ENCODE data around the gene GOLGA6L2.
"Not testable (repeated sequence)": the region's sequence is repeated elsewhere in the genome, so short reads cannot be mapped to it uniquely, and the experiment has no call there.

Gene GOLGA6L2

GRCh38 chr15:23424111-23424904 is 22.7 kb downstream of the GOLGA6L2 start:
- DNase-seq: no peak

- no peak for DNase-seq
Measured at GRCh38 chr15:23422946-23423708, 23.9 kb downstream of the GOLGA6L2 start.

- no peak for DNase-seq
Measured at GRCh38 chr15:23422099-23422945, 24.7 kb downstream of the GOLGA6L2 start.

DNA sequence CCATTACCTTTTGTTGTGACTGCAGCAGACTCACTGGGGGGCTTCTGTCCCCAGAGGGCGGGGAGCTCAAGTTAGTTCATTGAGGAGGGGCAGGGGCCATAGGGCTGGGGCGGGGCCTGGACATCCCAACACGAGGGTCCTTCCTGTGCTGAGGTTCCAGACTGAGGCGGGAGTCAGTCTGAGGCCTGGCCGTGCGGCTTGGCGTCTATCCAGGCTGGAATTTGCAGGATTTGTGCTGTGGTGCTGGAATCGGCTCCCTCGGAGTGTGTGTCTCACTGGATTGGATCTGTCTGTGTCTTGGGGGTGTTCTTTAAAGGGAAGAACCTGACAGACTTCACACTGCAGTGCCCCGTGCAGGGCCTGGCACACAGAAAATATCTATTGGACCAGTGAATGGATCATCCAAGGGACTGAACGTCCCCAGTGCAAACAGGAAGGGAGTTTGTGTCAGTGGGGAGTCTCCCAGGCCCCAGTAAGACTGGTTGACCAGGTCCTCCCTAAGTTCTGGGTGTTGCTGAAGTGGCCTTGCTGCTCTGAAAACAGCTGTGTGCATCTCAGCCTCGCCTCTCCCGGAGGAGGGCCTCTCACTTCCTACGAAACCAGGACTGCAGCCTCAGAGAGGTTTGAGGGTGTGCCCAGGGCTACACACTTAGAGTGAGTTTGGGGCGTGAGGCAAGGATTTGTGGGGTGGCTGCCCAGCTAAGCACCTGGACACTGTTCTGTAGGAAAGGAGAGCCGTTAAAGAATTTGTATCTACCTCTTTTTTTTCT is 26.1 kb downstream of the GOLGA6L2 start:
- DNase-seq: no peak

- no peak for DNase-seq
Measured at GRCh38 chr15:23416349-23417276, 30.4 kb downstream of the GOLGA6L2 start.

DNA sequence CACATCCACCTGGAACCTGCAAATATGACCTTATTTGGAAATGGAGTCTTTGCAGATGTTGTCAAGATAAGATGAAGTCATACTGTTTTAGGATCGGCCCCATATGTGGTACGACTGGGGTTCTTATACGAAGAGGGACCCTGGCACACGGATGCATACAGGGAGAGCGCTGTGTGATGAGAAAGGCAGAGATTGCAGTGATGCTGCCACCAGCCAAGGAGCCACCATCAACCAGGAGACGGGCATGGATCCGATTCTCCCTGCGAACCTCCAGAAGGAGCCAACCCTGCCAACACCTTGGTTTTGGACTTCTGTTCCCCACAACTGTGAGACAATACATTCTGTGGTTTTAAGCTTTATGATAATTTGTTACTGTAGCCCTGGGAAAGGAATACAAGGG is 31.2 kb downstream of the GOLGA6L2 start:
- not testable (repeated sequence) for DNase-seq

DNA sequence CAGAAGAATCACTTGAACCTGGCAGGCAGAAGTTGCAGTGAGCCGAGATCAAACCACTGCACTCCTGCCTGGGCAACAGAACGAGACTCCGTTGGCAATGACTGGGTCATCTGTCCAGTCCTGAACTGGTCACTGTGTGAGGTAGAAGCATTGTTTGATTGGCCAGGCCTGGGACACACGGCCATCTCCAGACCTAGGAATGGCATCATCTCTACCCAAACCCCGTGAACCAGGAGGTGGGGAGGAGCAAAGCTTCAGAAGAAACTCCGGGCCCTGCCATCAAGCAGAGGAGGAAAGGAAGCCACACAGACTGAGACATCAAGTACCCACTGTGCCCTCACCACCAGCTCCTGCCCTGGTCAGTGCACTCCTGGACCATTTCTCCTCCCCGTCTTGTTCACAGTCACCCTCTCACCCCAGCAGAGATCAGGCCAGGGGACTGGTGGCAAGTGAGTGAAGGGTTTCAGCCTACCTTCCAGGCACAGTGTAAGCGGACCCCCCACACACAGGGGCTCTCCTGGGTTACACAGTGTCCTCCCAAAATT is 31.6 kb downstream of the GOLGA6L2 start:
- DNase-seq: no peak

DNA sequence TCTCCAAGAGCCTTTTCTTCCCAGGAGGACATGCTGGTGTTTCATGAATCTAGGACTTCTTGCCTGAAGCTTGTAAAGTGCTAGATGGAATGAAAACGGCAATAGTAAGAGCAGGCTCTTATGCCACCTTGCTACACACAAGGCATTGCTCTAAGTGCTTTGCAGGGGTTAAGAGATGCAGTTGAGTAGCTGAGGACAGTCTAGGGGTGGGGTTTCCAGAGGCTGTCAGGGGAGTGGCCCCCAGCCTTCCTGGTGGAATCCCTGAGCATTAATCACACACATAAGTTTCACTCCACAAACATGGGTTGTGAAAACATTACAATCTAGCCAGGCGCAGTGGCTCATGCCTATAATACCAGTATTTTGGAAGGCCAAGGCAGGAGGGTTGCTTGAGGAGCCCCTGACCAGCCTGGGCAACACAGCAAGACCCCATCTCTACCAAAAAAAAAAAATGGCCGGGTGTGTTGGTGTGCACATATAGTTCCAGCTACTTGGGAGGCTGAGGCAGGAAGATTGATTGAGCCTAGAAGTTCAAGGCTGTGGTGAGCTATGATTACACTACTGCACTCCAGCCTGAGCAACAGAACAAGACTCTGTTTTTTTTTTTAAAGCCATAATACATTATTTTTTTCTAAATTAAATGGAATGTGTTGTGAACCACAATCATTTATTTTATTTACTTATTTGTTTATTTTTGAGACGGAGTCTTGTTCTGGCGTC is 34.0 kb downstream of the GOLGA6L2 start:
- not testable (repeated sequence) for DNase-seq

DNA sequence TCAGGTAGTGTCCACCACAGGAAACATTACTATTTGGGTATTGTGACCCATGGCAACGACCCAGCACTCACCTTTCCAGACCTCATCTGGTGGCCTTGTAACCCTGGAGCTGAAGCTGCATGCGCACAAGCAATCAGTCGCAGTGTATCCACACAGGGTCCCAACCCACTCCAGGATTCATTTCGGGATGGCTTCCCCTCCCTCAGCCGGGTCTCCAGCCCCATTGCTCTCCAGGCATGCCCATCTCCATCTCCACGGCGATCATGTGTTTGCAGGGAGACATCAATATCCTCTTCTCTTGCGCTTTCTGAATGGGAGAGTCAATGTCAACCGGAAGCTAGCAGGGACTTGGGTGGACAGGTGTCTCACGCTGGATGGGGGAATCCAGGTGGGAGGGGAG is 35.2 kb downstream of the GOLGA6L2 start:
- DNase-seq: no peak

- DNase-seq: no peak
Measured at GRCh38 chr15:23403550-23403949, 43.5 kb downstream of the GOLGA6L2 start.

GRCh38 chr15:23402544-23402943 is 44.5 kb downstream of the GOLGA6L2 start:
- no peak for DNase-seq

- DNase-seq: no peak
Measured at GRCh38 chr15:23402140-23402539, 44.9 kb downstream of the GOLGA6L2 start.

DNA sequence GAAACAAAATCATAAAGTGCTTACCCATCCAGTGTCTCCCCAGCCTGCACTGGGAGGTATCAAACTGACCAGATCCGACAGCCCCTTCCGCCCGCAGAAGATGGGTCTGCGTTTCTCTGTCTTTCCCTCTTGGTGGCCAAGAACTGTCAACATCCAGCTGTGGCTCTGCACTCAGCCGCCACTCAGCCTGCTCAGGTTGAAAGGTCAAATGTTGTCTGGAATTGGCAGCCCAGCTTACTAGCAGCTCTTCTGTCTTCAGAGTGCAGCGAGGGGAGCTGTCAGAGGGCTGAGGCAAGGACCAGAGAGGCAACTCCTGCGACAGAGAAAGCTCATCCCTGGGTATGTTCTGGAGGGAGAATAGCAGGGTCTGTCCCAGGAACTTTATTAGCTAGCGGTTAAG is 45.4 kb downstream of the GOLGA6L2 start:
- DNase-seq: no peak

GRCh38 chr15:23399207-23399606 is 47.8 kb downstream of the GOLGA6L2 start:
- DNase-seq: not testable (repeated sequence)

GRCh38 chr15:23398357-23398756 is 48.7 kb downstream of the GOLGA6L2 start:
- DNase-seq: not testable (repeated sequence)

- no peak for DNase-seq
Measured at GRCh38 chr15:23397779-23398178, 49.3 kb downstream of the GOLGA6L2 start.

DNA sequence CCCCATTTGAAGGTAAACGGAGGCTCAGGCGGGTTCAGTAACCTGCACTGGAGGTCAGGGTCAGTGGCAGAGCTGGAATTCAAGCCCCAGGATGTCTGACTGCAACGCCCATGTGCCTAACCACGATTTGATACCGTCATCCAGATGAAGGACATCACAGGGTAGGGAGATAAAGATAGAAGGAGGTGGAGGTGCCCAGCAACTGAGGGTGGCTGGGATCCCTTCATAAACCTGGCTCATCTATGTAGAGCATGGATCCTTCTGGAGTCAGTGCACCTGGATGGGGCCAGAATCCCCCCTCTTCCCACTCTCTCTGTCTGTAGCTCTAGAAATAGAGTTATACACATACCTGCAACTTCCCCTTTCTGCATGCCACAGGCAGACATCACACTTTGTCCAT is 51.2 kb downstream of the GOLGA6L2 start:
- DNase-seq: no peak

DNA sequence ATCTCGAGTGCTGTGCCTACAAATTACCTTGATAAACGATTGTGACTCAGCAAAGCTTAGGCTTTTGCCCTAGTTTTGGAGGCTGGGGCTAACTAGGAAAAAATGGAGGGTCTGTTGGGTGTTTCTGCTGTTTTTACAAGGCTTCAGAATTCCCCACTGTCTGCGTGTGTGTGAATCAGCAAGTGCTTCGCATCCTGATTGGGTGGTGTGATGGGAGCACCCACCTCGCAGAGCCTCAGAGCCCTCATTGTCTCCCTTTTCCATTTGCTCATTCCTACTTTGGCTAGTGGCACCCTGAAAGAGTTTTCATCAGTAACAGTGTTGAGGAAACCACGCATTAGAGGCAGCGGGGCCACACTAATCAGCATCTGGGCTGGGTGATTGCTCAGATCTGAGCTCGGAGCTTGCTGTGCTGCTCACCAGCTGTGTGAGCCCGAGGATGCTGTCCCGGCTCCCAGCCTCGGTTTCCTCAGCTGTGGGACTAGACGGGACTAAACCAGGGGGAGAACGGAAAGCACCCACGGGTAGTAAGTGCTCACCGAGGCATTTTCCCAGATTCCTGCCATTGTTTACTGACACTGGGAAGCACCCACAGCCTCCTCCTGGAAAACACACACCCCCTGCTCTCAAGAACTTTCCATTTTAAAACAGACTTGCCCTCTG is 51.9 kb downstream of the GOLGA6L2 start:
- no peak for DNase-seq
